HG03095 (cell line): ENCODE data around the gene SIRT4.
"Not testable (repeated sequence)": the region's sequence is repeated elsewhere in the genome, so short reads cannot be mapped to it uniquely, and the experiment has no call there.

Source experiments
- ATAC-seq: cut with Tn5 transposase; IDR thresholded peaks from one replicate; pipeline ENCODE4 v1.9.1; 2021; ENCODE audit warnings: moderate library complexity; ENCODE audit not compliant: unreplicated experiment

Gene SIRT4

GRCh38 chr12:120301962-120302815 is at the start of gene SIRT4:
Gene SIRT4, plus strand, starts transcription at chr12:120302321. Its CDS starts 1,241 bp downstream, at chr12:120303562.
- ATAC-seq: peak; percentile 96

GRCh38 chr12:120253313-120253712 is 48.8 kb upstream of the SIRT4 start:
- ATAC-seq: not testable (repeated sequence)

GRCh38 chr12:120254809-120255208 is 47.3 kb upstream of the SIRT4 start:
- no peak for ATAC-seq

GRCh38 chr12:120257041-120257821 is 44.9 kb upstream of the SIRT4 start:
- ATAC-seq: no peak

GRCh38 chr12:120258323-120258896 is 43.7 kb upstream of the SIRT4 start:
- ATAC-seq: no peak

- ATAC-seq: no peak
Observed at GRCh38 chr12:120259418-120260202, 42.5 kb upstream of the SIRT4 start.

- ATAC-seq: no peak
Observed at GRCh38 chr12:120260607-120261006, 41.5 kb upstream of the SIRT4 start.

- ATAC-seq: no peak
Observed at GRCh38 chr12:120261951-120262851, 39.9 kb upstream of the SIRT4 start.

GRCh38 chr12:120262852-120263747 is 39.0 kb upstream of the SIRT4 start:
- no peak for ATAC-seq

- no peak for ATAC-seq
Observed at GRCh38 chr12:120263748-120264085, 38.4 kb upstream of the SIRT4 start.

GRCh38 chr12:120264086-120264903 is 37.8 kb upstream of the SIRT4 start:
- ATAC-seq: no peak

GRCh38 chr12:120264904-120265472 is 37.1 kb upstream of the SIRT4 start:
- ATAC-seq: peak; percentile 18

- peak; percentile 73 for ATAC-seq
Observed at GRCh38 chr12:120265473-120266179, 36.5 kb upstream of the SIRT4 start, which contains the start of gene PXN. Gene PXN, minus strand, starts transcription at chr12:120265730. Its CDS starts 101 bp downstream, at chr12:120265629.

GRCh38 chr12:120266180-120266870 is 35.8 kb upstream of the SIRT4 start:
- no peak for ATAC-seq

GRCh38 chr12:120267736-120268135 is 34.4 kb upstream of the SIRT4 start:
- ATAC-seq: no peak

GRCh38 chr12:120276734-120277133 is 25.4 kb upstream of the SIRT4 start:
- ATAC-seq: no peak
